NCI-H226 (cell line): Measurements from ENCODE around the gene GRAP2.

Source experiments
- DNase-seq: peaks from one replicate; pipeline ENCODE4 v3.0.0-alpha.2; 2015

The GRAP2 gene

DNA sequence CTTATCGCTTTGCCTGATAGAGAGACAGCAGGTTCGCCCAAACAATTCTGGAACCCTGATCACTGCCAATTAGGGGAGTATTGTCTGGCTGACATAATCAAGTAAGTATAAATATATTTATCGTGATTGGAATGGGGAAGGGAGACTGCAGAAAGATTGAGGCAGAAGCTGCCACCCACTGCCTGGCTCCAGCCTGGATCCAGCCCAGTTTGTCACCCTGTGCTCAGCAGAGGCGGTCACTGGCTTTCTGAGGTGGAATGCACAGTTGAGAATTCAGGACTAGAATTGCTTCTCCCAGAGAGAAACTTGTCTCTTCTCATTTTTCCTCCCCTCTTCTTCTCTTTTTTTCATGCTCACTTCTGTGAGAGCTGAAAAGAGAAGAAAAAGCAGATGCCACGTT is 25.9 kb downstream of the GRAP2 start:
- no peak for DNase-seq

- no peak for DNase-seq
These were observed 26.7 kb downstream of the GRAP2 start for GRCh38 chr22:39927544-39927943.

- no peak for DNase-seq
These were observed 27.9 kb downstream of the GRAP2 start for GRCh38 chr22:39928536-39929520.

- DNase-seq: no peak
These were observed 30.4 kb downstream of the GRAP2 start for GRCh38 chr22:39931251-39931650.

DNA sequence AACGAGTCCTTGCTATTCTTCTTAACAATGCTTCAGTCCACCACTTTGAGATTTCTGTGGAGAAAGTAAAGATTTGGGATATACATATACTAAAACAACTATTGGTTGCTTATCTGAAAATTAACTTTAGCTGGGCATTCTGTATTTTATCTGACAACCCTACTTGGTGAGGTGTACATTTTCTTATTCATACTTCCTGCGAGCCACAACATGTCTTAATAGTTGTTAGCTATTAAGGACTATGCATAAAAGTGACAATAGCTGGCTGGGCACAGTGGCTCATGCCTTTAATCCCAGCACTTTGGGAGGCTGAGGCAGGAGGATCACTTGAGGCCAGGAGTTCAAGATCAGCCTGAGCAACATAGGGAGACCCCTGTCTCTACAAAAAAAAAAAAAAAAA is 31.3 kb downstream of the GRAP2 start:
- no peak for DNase-seq

DNA sequence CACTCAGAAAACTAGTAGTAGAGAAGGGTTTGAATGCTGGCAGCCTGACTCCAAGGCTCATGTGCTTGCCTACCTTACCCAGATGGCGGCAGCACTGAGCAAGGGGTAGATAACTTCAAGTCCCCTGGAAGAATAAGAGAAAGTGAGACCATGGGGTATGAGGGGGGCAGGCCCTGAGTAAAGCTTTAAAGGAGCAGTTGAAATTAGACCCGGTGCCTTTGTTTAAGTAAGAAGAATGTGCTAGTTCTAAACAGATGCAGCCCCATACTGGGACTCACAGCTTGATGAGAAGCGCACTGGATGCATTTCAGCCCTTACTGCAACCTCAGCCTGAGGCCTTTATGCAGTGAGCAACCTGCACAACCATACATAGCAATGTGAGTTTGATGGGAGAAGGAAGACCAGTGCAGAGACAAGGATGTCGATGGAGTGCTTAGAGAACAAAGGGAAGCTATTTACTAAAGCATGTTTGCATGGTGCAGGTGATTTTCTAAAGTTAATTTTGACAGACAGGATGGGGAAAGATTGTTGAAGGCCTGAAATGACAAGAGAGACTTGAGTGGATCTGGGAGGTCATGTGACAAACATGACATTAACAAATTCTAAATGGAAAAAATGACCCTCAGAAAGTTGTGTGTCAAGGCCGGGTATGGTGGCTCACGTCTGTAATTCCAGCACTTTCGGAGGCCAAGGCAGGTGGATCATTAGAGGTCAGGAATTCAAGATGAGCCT is 32.2 kb downstream of the GRAP2 start:
- no peak for DNase-seq

DNA sequence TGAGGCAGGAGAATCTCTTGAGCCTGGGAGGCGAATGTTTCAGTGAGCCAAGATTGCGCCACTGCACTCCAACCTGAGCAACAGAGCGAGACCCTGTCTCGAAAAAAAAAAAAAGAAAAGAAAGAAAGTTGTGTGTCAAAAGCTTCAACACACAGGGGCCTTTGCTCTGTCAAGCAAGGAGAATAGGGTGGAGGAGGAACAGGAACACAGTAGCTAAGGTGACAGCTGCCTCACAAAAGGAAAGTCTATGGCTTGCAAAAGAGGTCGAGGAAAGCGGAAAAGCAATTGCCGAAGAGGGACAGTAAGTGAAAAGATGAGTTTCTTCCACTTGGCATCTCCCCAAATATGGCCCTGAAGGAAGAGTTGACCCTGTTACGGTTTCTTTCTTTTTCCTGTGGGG is 32.9 kb downstream of the GRAP2 start:
- DNase-seq: no peak

GRCh38 chr22:39935116-39935515 is 34.2 kb downstream of the GRAP2 start:
- no peak for DNase-seq

DNA sequence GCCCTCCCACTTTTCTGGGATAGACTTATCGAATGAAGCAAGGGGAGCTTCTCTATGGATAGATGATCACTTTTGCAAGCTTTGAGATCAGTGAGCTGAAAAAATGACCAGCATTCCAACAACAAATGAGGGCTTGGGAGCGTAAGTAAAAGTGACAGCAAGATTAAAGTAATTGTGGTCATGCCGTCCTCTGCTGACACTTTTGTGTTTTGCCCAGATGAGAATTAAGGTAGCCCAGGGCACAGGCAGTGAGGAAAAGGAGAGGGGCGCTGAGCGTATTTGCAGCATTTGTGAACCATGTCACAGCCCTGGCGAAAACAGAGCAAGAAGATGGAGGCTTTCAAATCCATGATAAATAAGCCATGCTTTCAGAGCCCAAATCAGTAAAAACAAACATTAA is 34.7 kb downstream of the GRAP2 start:
- DNase-seq: no peak

DNA sequence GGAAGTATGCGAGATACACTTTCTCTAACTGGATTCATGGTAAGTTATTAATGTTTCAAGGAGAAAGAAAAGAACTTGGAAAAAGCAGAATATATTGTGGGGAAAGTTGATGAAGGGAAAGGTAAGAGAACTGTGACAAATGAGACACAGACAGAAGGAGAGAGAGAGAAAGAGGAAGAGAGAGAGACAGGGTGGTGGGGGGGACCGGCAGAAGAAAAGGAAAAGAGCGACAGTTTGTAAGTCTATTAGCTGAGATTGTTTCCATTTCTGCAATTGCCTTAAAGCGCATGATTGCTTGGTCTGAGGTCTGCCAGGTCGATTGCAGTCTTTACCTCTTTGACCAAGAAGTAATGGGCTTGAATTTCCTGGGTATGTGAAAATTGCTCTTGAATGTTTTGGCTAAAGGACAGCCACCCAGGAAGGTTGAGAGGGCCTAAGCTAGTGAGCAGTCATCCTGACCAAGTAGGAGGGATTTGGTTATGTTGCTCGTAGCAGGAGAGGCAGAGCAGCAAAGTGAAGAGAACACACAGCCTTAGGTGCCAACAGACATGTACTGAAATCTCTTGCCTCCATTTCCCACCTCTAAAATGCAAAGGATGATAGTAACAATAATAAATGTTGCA is 35.8 kb downstream of the GRAP2 start:
- DNase-seq: no peak

GRCh38 chr22:39937906-39938305 is 37.0 kb downstream of the GRAP2 start:
- DNase-seq: no peak

GRCh38 chr22:39938509-39939111 is 37.7 kb downstream of the GRAP2 start:
- DNase-seq: no peak

GRCh38 chr22:39939830-39940229 is 38.9 kb downstream of the GRAP2 start:
- no peak for DNase-seq

DNA sequence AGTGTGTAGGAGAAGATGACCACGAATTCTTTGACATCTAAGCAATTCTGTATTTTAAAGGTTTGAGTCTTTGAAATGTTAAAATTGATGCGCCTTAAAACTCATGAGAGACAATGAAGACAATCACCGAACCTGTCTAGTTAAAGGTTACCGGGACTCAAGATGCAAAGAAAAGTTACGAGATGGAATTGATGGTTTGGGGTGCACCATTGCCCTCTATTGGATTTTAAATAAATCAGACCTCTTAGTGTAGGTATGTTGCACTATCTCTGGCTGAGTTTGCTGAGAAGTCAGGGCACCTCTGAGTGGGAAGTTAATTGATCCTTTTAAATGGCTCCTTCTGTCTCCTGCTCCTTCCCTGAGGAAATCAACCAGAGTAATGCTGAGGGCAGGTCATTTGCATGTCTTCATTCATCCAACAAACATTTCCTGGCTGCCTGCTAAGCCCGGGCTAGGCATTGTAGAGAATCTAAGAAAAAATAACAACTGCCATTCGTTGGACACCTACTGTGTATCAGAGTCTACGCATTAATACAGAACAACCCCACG is 39.9 kb downstream of the GRAP2 start:
- no peak for DNase-seq

DNA sequence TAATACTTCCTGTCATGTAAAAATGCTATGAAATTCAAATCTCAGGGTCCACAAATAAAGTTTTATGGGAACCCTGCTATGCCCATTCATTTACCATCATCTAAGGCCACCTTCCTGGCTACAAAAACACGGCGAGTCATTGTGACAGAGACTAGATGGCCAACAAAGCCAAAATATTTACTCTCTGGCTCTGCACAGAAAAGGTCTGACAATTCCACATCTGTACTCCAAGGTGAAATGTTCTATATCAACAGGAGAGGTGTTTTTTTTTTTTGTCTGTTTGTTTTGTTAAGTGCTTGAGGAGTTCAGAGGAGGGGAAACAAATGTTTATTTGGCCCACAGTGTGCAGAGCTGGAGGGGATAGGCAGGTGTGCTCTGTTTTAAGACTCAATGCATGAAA is 40.7 kb downstream of the GRAP2 start:
- DNase-seq: no peak

- DNase-seq: no peak
These were observed 41.8 kb downstream of the GRAP2 start for GRCh38 chr22:39942439-39943230.

DNA sequence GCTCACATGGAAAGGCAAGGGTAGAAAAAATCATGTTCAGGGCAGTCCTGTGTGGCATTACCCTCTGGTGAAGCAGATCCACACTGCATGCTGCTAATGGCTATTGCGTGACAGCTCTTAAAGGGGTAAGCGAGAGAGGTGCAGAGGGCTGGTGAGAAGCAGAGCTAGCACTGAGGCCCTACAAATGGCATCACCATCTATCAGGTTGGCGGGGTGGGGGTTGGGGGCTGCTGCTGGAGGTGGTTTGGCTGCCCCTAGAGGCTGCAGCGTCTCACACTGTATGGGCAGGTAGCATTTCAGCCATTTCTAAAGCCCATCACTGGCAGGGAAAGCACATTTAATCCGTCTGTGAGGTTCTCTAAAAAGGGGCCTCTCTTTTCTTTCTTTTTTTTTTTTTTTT is 42.5 kb downstream of the GRAP2 start:
- DNase-seq: no peak

DNA sequence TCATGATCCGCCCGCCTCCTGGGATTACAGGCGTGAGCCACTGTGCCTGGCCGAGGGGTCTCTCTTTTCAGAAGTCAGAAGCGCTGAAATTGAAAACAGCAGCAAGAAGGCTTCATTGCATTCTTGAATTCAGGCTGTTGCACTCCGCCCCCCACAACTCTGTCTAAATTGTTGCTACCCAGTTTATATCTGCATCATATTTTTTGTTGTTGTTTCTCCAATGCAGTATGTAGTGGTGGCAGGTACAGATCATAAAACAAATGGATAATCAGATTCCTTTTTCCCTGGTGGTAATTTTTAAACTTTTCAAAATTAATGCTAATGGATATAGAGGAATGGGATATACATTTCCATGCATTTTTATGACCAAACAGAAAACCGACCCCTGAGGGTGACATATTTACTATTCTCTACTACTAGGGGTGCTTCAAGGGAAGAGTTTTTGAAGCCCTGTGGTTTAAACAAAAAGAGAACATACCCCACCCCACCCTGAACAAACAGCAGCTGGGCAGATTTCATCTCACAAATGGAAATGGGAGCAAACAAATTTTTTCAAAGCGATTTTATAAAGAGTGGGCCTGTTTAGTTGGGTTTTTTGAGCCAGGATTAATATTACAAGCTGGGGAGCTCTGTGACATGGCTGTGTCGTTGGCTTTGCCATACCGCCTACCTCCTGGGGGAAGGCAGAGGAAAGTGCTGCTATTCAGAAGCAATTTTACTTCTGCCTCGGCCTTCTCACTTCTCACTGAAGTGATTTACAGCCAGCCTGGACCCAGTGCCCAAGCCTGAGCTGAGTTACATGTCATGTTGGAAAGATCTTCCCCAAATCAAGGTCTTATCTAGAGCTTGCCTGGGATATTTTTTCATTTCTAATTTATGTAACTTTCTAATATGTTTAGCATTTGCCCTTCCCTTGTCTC is 43.3 kb downstream of the GRAP2 start:
- no peak for DNase-seq

- DNase-seq: no peak
These were observed 45.2 kb downstream of the GRAP2 start for GRCh38 chr22:39946126-39946502.

GRCh38 chr22:39946503-39947219 is 45.8 kb downstream of the GRAP2 start:
- DNase-seq: no peak
